ENCODE data around the gene DCAF12.
"Not testable (repeated sequence)": the region's sequence is repeated elsewhere in the genome, so short reads cannot be mapped to it uniquely, and the experiment has no call there.

DCAF12 gene

GRCh38 chr9:34126207-34127034 lies at the start of gene DCAF12:
Gene DCAF12, minus strand, starts transcription at chr9:34126698. Its CDS starts 267 bp downstream, at chr9:34126431.
- peak; percentile 94 for DNase-seq

- no peak for DNase-seq
Observed at GRCh38 chr9:34176089-34176488, 49.6 kb upstream of the DCAF12 start.

GRCh38 chr9:34171753-34172535 lies 45.4 kb upstream of the DCAF12 start:
- DNase-seq, result no peak

GRCh38 chr9:34170237-34170991 lies 43.9 kb upstream of the DCAF12 start:
- no peak for DNase-seq

GRCh38 chr9:34169125-34169524 lies 42.6 kb upstream of the DCAF12 start:
- DNase-seq, result no peak

DNA sequence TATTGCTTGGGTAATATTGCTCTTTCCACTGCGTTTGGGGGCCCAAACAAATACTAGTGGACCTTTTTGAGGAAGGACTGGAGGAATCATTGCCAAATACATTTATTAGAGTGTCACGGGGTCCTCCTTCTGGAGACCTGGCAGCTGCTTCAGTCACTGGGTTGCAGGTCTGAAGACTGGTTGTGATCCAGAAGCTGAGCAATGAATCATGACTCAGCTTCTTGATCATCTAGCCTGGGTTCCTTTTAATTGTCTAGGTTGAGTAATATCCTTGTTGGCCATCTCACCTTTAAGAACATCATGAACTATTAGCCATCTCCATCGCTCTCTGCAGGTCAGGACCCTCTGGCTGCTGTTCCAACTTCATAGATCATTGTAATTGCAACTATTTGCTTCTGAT lies 36.9 kb upstream of the DCAF12 start:
- DNase-seq, result no peak

- DNase-seq, result peak; percentile 95
Observed at GRCh38 chr9:34158362-34158869, 31.9 kb upstream of the DCAF12 start.

DNA sequence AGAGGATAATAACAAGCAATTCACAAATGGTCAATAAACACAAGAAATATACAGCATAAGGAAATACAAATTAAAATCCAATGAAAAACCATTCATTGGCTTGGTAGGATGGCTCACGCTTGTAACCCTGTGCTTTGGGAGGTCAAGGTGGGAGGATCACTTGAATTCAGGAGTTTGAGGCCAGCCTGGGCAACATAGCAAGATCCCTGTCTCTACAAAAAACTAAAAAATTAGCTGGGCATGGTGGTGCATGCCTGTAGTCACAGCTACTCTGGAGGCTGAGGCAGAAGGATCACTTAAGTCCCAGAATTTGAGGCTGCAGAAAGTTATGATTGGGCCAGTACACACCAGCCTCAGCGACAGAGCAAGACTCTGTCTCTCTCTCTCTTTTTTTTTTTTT lies 31.4 kb upstream of the DCAF12 start:
- no peak for DNase-seq

- DNase-seq, result no peak
Observed at GRCh38 chr9:34157318-34157717, 30.8 kb upstream of the DCAF12 start.

- no peak for DNase-seq
Observed at GRCh38 chr9:34154057-34154456, 27.6 kb upstream of the DCAF12 start.

GRCh38 chr9:34151398-34151797 lies 24.9 kb upstream of the DCAF12 start:
- DNase-seq, result no peak

DNA sequence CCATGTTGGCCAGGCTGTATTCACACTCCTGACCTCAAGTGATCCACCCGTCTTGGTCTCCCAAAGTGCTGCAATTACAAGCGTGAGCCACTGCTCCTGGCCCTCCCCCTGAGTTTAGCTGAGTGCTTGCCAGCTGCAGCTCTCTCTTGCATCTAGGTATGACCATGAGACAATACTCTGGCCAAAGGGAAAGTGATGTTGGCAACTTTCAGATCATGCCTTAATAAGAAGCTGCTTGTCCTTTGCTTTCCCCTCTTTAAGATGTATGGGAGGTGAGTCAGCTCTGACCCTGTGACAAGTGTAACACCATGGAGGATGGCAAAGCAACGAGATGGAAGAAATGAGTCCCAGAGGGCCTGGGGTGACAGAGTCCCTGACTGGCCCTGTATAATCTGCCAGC lies 18.7 kb upstream of the DCAF12 start:
- DNase-seq, result no peak

- DNase-seq, result no peak
Observed at GRCh38 chr9:34143116-34143515, 16.6 kb upstream of the DCAF12 start.

DNA sequence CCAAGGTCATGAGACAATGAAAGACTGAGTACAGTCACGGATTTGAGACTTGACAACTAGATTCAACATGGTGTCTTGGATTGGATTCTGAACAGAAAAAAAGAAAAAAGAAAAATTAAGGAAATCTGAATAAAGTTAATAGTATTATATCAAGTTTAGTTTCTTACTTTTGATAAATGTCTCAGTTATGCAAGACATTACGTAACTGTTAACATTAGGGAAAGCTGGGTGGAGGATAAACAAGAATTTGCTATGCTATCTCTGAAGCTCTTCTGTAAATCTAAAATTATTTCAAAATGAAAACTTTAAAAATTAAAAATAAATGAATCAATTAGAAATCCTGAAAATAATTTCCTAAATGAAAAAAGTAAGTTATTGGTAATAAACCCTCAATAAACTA lies 14.4 kb upstream of the DCAF12 start:
- no peak for DNase-seq

DNA sequence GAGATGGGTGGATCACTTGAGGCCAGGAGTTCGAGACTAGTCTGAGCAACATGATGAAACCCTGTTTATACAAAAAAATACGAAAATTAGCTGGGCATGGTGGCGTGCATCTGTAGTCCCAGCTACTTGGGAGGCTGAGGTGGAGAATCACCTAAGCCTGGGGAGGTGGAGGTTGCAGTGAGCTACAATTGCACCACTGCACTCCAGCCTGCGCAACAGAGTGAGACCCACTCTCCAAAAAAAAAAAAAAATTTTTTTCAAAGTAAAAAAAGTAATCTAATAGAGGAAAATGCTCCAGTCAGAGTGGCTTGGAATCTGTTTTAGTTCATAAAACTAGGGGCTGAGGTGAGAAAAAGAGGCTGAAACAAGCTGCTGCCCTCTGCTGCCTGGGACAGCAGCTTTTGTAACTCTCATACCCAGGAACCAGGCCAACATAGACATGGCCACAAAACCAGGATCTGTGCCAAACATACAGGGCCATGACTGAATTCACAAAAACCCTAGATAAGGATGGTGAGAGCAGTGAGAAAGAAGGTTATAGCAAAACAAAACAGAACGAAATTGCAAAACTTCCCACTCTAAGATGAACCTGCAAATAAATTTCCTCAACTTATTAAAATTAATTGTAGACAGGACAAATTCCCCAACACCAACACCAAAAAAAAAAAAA lies 13.1 kb upstream of the DCAF12 start:
- DNase-seq, result peak; percentile 50

DNA sequence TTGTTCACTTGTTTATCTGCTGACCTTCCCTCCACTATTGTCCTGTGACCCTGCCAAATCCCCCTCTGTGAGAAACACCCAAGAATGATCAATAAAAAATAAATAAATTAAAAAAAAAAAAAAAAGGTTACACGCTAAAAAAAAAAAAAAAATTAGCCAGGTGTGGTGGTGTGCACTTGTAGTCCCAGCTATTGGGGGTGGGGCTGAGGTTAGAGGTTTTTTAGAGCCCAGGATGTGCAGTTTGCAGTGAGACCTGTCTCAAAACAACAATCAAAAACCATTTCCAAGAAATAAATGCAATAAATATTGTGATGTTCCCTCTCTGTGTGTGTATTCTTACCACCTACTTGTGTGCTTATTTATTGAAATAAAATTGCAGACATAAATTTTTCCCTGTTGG lies 12.1 kb upstream of the DCAF12 start:
- DNase-seq, result not testable (repeated sequence)

DNA sequence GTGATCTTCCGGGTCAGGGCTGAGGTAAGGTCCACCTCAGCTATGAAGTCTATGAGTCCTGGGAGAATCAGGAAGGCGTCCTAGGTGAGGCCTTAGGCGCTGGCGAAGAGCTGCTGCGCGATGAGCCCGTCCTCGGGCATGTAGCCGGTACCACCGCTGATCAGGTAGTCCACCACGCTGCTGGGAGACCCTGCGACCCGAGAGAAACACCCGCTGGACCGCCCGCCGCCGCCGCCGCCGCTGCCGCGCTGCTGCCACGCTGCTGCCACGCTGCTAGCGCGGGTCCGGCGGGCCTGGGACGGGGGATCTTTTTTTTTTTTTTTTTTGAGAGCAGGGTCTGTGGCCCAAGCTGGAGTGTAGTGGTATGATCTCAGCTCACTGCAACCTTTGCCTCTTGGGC lies 8.0 kb upstream of the DCAF12 start:
- no peak for DNase-seq

DNA sequence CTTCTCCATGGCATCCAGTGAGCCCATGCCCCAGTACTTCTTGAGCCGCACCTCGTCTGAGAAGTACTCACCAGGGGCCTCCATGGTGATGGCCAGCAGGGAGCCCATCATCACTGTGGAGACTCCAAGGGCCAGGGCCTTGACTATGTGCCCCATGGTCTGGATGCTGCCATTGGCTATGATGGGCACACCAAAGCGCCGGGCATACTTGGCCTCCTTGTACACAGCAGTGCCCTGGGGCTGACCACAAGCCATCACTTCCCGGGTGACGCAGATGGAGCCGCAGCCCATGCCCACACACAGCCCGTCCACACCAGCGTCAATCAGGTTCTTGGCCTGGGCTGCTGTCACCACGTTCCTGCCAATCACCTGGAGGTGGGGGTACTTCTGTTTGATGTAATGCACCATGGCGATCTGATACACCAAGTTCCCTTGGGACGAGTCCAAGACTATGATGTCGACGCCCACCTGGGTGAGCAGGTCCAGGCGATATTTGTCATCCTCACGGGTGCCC lies 7.0 kb upstream of the DCAF12 start:
- DNase-seq, result no peak

DNA sequence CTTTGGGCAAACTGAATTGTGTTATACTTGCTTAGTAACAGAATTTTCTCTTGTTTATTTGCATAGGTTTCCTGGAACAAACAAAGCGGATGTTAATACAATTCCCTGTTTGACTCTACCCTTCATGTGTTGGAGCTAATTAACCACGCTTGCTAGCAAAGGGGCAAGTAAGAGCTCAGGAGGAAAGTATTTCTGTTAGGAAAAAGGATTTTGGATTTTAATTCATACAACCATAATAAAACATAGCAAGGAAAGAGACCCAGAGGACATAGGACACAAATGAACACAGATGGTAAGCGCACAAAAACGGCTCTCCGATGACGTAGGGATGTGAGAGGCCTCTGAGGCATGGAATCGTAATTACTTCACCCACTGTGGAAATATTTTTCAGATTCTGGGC lies 5.1 kb upstream of the DCAF12 start:
- DNase-seq, result peak; percentile 41

DNA sequence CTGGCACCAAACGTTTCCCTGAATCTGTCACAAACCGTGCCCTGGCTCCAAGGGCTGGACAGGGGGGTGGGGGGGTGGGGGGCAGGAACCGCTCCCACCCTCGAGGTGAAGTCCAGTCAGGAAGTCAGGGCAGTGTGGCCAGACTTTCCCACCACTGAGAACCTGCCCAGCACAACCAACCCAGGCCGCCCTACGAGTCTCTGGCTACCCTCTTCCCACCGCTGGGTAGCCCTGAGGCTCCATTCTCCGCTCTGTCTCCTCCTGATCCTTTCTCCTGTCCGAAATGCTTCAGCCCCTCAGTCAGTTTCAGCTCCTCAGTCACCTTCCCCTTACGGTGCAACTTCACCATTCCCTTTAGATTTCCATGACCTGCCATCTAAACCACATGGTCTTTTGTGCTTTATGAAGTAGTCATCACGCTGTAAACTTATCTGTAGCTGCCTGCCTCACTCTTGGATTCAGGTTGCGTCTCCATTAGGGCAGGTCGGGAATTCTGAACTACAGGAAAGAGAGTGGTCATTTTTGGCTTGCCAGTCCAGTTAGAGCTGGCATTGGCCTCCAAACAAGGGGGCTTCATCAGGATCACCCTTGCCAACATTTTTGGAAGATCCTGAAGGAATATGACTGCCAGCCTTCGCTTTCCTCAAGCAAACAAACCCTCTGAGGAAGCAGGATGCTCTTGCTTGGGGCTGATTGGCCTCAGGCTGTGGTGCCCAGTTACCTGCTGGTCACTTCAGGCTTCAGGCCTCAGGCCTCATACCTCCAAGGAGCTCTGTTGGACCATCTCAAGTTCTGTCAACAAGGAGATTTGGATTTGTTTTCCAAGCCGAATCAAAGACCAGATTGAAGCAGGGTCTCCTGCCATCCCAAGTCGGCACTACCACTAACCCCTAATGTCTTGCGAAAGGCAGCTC lies 794 bp upstream of the DCAF12 start:
- DNase-seq, result no peak

- no peak for DNase-seq
Observed at GRCh38 chr9:34125681-34126206, 754 bp downstream of the DCAF12 start.

Measured in NCI-H2029 (cell line).